Activated T-cell treated with anti-CD3 and anti-CD28 coated beads, Interleukin-2, amount 50 U/mL, for 72 hours (primary cell): ENCODE measurements around the gene DYNLT2. TPM values are rescaled to one million over a fixed set of nuclear protein-coding genes. Genes with fewer than 3 reads are reported as not detected.

Experiments used
- ATAC-seq, 2 donors: fragments of 150-1000 bp; cut with Tn5 transposase; replicated peaks in 1 of 2; 2 replicates each; pipeline ENCODE4 v1.10.0; 2021; ENCODE audit warnings: moderate library complexity in 2 of 2, mild to moderate bottlenecking in 1 of 2
- DNase-seq, 2 donors: peaks; one replicate each; pipeline ENCODE4 v3.0.0; 2021 to 2022; ENCODE audit warnings: mixed read lengths in 1 of 2
- H3K27ac Mint-ChIP-seq: one replicate; pipeline ENCODE4 v1.8.0; 2022; ENCODE audit warnings: mild to moderate bottlenecking, moderate library complexity, mixed read lengths
- H3K27me3 Mint-ChIP-seq: one replicate; pipeline ENCODE4 v1.8.0; 2022; ENCODE audit warnings: low read depth, mixed read lengths
- H3K36me3 Mint-ChIP-seq, 2 donors: one replicate each; pipeline ENCODE4 v1.8.0; 2022; ENCODE audit warnings: mixed read lengths in 2 of 2, mild to moderate bottlenecking in 1 of 2; ENCODE audit not compliant: insufficient read depth in 2 of 2
- H3K4me1 Mint-ChIP-seq: one replicate; pipeline ENCODE4 v1.8.0; 2022; ENCODE audit warnings: low read depth, mixed read lengths
- H3K4me3 Mint-ChIP-seq, 2 donors: one replicate each; pipeline ENCODE4 v1.8.0; 2022; ENCODE audit warnings: mild to moderate bottlenecking in 2 of 2, mixed read lengths in 2 of 2, moderate library complexity in 2 of 2
- H3K9me3 Mint-ChIP-seq, 2 donors: one replicate each; pipeline ENCODE4 v1.8.0; 2022; ENCODE audit warnings: mixed read lengths in 2 of 2
- total RNA-seq, 2 donors: library from RNA; stranded (reverse); gene quantifications; one replicate each; pipeline ENCODE4 v1.2.3, GENCODE V29; 2022

The DYNLT2 gene
- total RNA-seq, 2 donors from 2014 or later = 1.7 to 2.7 TPM

DNA sequence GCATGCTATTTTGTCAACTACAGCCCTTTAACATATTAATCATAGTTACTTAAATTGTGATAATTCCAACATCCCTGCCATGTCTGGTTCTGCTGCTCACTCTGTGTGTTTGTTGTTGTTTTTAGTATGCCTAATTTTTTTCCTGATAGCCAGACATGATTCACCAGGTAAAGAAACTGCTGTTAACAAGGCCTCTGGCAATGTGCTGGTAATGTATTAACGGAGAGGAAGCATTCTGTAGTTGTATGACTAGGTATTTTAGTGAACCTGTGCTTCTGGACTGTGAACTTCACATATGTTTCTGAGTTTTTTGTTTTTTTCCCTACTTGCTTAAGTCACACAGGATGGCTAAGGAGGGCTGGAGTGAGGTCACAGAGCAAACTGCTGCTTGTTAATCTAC, 4.8 kb downstream of the DYNLT2 start:
- Mint-ChIP-seq H3K27me3 (no peaks in the 10 kb centered on the region), H3K4me3 (no peak overlapping the region), H3K27ac (peak overlapping the region; percentile 51), H3K36me3 (peaks cover 4 to 19% of the 10 kb centered on the region in 2 donors), H3K4me1 (peaks cover 18% of the 10 kb centered on the region), H3K9me3 (peaks cover 0 to 2% of the 10 kb centered on the region in 2 donors)
- DNase-seq = no peak
- no peak for ATAC-seq

DNA sequence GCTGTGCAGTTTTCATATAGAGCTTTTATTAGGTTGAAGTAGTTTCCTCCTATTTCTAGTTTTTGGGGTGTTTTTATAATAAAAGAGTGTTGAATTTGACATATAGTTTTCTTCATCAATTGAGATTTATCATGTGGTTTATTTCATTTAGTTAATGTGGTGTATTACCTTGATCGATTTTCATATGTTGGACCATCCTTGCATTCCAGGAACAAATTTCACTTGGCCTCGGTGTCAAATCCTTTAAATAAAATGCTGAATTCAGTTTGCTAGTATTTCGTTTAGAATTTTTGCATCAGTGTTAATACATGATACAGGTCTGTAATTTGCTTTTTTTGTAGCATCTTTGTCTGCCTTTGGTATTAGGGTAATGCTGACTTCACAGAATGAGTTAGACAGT, 6.0 kb downstream of the DYNLT2 start:
- Mint-ChIP-seq H3K4me1 (peaks cover 12% of the 10 kb centered on the region), H3K27ac (no peak overlapping the region), H3K4me3 (no peak overlapping the region), H3K36me3 (peaks cover 2 to 14% of the 10 kb centered on the region in 2 donors), H3K27me3 (no peaks in the 10 kb centered on the region), H3K9me3 (peaks cover 0 to 2% of the 10 kb centered on the region in 2 donors)
- DNase-seq (no peak), ATAC-seq (no peak)

DNA sequence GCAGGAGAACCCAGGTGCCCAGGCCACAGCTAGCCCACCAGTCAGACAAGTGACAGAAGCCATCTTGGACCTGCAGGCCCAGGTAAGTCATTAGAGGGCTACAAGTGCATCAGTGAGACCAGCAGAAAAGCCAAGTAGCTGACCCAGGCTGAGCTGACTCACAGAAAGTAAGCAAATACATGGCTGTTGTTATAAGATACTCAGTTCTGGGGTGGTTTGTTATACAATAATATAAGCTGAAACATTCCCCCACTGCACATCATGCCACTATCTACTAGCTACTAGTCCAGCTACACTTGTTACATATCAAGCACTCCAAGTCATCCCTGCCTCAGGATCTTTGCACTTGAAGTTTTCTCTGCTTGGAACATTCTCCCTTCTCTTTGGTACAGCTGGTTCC, 10.0 kb downstream of the DYNLT2 start:
- Mint-ChIP-seq H3K4me3 (no peak overlapping the region), H3K9me3 (no peaks in the 10 kb centered on the region), H3K27me3 (peaks cover 7% of the 10 kb centered on the region), H3K4me1 (peaks cover 7% of the 10 kb centered on the region), H3K27ac (no peak overlapping the region), H3K36me3 (peaks cover 0 to 2% of the 10 kb centered on the region in 2 donors)
- DNase-seq (no peak), ATAC-seq (no peak)

GRCh38 chr6:169738976-169739529, 12.3 kb downstream of the DYNLT2 start:
- Mint-ChIP-seq H3K27ac (no peak overlapping the region), H3K36me3 (no peaks in the 10 kb centered on the region), H3K9me3 (no peaks in the 10 kb centered on the region), H3K27me3 (peaks cover 30% of the 10 kb centered on the region), H3K4me1 (peaks cover 7% of the 10 kb centered on the region), H3K4me3 (no peak overlapping the region)
- ATAC-seq = no peak
- no peak for DNase-seq

DNA sequence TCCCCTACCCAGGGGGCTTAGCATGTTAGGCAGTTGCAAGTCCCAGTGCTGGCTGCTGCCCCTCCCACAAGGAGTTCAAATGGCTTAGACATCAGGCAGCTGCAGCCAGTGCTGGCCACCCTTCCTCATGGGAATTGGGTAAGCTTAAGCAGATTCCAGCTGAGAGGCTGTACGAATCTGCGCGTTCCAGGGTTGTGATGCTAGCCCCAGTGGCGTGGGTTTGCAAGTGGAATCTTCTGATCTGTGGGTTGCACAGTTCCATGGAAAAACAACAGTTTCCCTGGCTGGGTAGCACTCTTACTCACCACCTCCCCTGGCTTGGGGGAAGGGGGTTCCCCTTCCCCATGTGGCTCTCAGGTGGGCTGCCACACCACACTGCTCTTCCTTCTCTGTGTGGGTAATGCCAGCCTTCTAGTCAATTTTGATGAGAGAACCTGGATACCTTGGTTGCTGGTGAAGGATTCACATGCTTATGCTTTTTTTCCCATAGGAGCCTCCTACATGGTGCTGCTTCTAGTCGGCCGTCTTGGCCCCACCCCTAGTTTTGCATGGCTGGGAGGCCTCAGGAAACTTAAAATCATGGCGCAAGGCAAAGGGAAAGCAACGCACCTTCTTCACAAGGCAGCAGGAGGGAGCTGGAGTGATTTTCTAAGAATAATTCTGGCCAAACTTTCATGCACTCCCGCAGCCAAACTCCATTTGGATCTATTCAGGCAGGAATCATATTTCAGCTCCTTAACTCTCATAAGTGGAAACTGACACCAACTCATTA, 13.0 kb downstream of the DYNLT2 start:
- Mint-ChIP-seq H3K36me3 (peaks cover 0 to 2% of the 10 kb centered on the region in 2 donors), H3K27ac (no peak overlapping the region), H3K9me3 (no peaks in the 10 kb centered on the region), H3K4me1 (peaks cover 7% of the 10 kb centered on the region), H3K4me3 (no peak overlapping the region), H3K27me3 (peaks cover 31% of the 10 kb centered on the region)
- ATAC-seq (no peak), DNase-seq (no peak)

GRCh38 chr6:169729961-169730360, 21.4 kb downstream of the DYNLT2 start:
- peaks cover 0 to 2% of the 10 kb centered on the region in 2 donors for H3K36me3 Mint-ChIP-seq
- H3K4me3 Mint-ChIP-seq = no peak overlapping the region
- peaks cover 17% of the 10 kb centered on the region for H3K4me1 Mint-ChIP-seq
- ATAC-seq = no peak
- peaks cover 11% of the 10 kb centered on the region for H3K27me3 Mint-ChIP-seq
- DNase-seq = no peak
- no peak overlapping the region for H3K27ac Mint-ChIP-seq
- H3K9me3 Mint-ChIP-seq = no peaks in the 10 kb centered on the region

DNA sequence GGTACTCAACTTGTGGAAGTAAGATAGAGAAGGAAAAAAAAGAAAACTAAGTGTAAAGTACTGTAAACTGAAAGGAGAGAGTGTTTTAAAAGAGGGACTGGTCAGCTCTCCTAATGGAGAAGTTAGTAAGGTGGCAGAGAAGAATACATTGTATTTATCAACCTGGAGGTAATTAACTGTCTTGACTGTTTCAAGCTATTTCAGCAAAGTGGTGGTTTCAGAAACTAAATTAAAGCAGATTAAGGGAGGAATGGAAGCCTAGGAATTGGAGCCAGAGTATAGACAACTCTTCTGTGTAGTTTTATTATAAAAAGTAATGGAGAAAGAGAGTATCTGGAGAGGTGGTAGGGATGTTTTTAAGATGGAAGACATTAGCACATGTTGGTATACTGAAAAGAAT, 24.4 kb downstream of the DYNLT2 start:
- H3K4me3 Mint-ChIP-seq = no peak overlapping the region
- peaks cover 17% of the 10 kb centered on the region for H3K4me1 Mint-ChIP-seq
- H3K27me3 Mint-ChIP-seq = no peaks in the 10 kb centered on the region
- H3K36me3 Mint-ChIP-seq = peaks cover 3 to 10% of the 10 kb centered on the region in 2 donors
- no peak overlapping the region for H3K27ac Mint-ChIP-seq
- ATAC-seq (no peak), DNase-seq (no peak)
- H3K9me3 Mint-ChIP-seq = no peaks in the 10 kb centered on the region

DNA sequence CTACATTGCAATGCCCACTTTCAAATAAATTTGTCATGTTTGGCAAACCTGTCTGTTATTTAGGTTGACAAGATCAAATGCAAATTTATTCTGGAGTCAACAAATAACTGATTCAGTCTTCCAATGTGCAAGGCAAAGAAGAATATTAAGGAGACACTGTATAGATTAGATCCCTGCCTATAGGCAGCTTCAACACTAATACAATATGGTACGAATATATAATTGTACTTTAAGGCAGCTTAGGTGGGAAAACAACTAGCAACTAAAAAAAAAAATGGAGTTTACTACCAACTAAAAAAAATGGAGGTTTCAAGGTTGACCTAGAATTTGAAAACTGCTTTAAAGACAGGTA, 25.3 kb downstream of the DYNLT2 start:
- Mint-ChIP-seq H3K27ac (peak overlapping the region; percentile 74), H3K4me1 (peaks cover 26% of the 10 kb centered on the region), H3K27me3 (no peaks in the 10 kb centered on the region), H3K36me3 (peaks cover 3 to 10% of the 10 kb centered on the region in 2 donors), H3K4me3 (peak overlapping the region; percentile 69 to 76), H3K9me3 (no peaks in the 10 kb centered on the region)
- ATAC-seq = no peak
- DNase-seq = no peak

GRCh38 chr6:169725125-169726048, 26.0 kb downstream of the DYNLT2 start:
- ATAC-seq (no peak), DNase-seq (peak; percentile 22 to 24)
- Mint-ChIP-seq H3K9me3 (no peaks in the 10 kb centered on the region), H3K36me3 (peaks cover 3 to 10% of the 10 kb centered on the region in 2 donors), H3K27me3 (no peaks in the 10 kb centered on the region), H3K4me1 (peaks cover 33% of the 10 kb centered on the region), H3K4me3 (peak overlapping the region; percentile 69 to 76), H3K27ac (peak overlapping the region; percentile 74)

GRCh38 chr6:169724494-169725124, 26.8 kb downstream of the DYNLT2 start, which contains the start of gene PHF10:
Gene PHF10, minus strand, starts transcription at chr6:169724500. Its CDS starts 569 bp downstream, at chr6:169723931.
- no peaks in the 10 kb centered on the region for H3K27me3 Mint-ChIP-seq
- H3K4me3 Mint-ChIP-seq = peak within 1 kb of the TSS; percentile 90 to 91
- H3K4me1 Mint-ChIP-seq = peaks cover 40% of the 10 kb centered on the region
- ATAC-seq = peak; percentile 63 to 66
- H3K27ac Mint-ChIP-seq = peak within 1 kb of the TSS; percentile 92
- peaks cover 3 to 10% of the 10 kb centered on the region in 2 donors for H3K36me3 Mint-ChIP-seq
- DNase-seq = peak; percentile 67 to 68
- H3K9me3 Mint-ChIP-seq = no peaks in the 10 kb centered on the region

DNA sequence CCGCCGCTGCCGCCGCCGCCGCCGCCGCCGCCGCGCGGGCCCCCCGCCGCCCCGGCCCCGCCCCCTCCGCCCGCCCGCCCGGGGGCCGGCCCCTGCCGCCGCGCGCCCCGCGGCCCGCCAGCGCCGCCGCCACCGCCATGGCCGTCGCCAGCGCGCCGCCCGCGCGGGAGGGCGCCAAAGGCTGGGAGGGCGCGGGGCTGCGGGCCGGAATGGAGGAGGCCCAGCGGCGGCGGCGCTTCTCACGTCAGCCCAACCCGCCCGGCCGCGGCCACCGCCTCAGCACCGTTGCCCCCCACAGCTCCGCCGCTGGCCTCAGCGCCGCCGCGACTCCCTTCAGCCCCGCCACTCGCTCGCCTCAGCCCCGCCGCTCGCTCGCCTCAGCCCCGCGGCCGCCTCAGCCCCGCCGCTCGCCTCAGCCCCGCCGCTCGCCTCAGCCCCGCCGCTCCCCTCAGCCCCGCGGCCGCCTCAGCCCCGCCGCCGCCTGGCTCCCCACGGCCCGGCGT, 27.3 kb downstream of the DYNLT2 start:
- Mint-ChIP-seq H3K27me3 (no peaks in the 10 kb centered on the region), H3K4me3 (peak overlapping the region in 1 of 2 donors; percentile 68)
- ATAC-seq = peak; percentile 56 to 66

GRCh38 chr6:169723200-169723909, 28.0 kb downstream of the DYNLT2 start:
- Mint-ChIP-seq H3K36me3 (peaks cover 3 to 13% of the 10 kb centered on the region in 2 donors), H3K27ac (peak overlapping the region; percentile 92), H3K9me3 (no peaks in the 10 kb centered on the region), H3K4me1 (peaks cover 48% of the 10 kb centered on the region), H3K27me3 (no peaks in the 10 kb centered on the region), H3K4me3 (peak overlapping the region; percentile 90 to 91)
- peak; percentile 48 to 57 for ATAC-seq
- DNase-seq = peak; percentile 75 to 76

More for the DNA sequence above, 27.3 kb downstream of the DYNLT2 start:
- peaks cover 3 to 13% of the 10 kb centered on the region in 2 donors for H3K36me3 Mint-ChIP-seq
- peak; percentile 49 to 61 for DNase-seq
- H3K9me3 Mint-ChIP-seq = no peaks in the 10 kb centered on the region
- no peak overlapping the region for H3K27ac Mint-ChIP-seq
- peaks cover 46% of the 10 kb centered on the region for H3K4me1 Mint-ChIP-seq
